ENCODE measurements around the gene NDUFAF4. TPM values are rescaled to one million over a fixed set of nuclear protein-coding genes. Genes with fewer than 3 reads are reported as not detected.

NDUFAF4 gene
- total and polyA plus RNA-seq, 10 of the 15 experiments (the other 5 are each of a cell fraction or from before 2014, with no cell fraction given): 26.9 to 188 (median 76.9) TPM

- POLR2A ChIA-PET: no interaction called here
- Histone ChIP-seq H3K79me2 (ENCODE audit: control insufficient read depth, insufficient read depth, low read length) (no peaks in the 10 kb centered on the region), H3K4me1 (ENCODE audit: control insufficient read depth, insufficient read depth, low read length) (peaks cover 6% of the 10 kb centered on the region), H3K9ac (ENCODE audit: control insufficient read depth, insufficient read depth, low read length) (peak overlapping the region; percentile 61; the same call in 1 of the 2 replicates), H3K36me3 (ENCODE audit: control insufficient read depth in 2 of 2, insufficient read depth in 2 of 2, low read length in 1 of 2) (no peaks in the 10 kb centered on the region), H3K27ac (ENCODE audit: control insufficient read depth, insufficient read depth) (no peak overlapping the region), H3K9me3 (replicated peaks; ENCODE audit: control insufficient read depth, insufficient read depth, low read length) (no peaks in the 10 kb centered on the region), H3K4me3 (peak overlapping the region; percentile 80; the same call in 1 of the 2 replicates), H3K27me3 (replicated peaks in 1 of 2; ENCODE audit: control insufficient read depth in 2 of 2, insufficient read depth in 2 of 2, low read length in 1 of 2) (no peaks in the 10 kb centered on the region; a peak in 1 of 4 replicates), H3K4me2 (ENCODE audit: control insufficient read depth, insufficient read depth) (peak overlapping the region; percentile 97), H2AFZ (ENCODE audit: control insufficient read depth, low read depth, low read length) (peak overlapping the region; percentile 98), H4K20me1 (ENCODE audit: control insufficient read depth, insufficient read depth) (no peaks in the 10 kb centered on the region)
- no peak for FAIRE-seq
- intact Hi-C loops (cut with micrococcal nuclease; ENCODE audit: unreplicated experiment): loop anchor here (2.0 kb wide), 1 partner anchor 28 kb away; the partner anchor contains the start of gene NDUFAF4
- no peak for ATAC-seq
- in situ Hi-C loops (cut with MboI): no loop called here
- TF ChIP-seq, protein P1, sequence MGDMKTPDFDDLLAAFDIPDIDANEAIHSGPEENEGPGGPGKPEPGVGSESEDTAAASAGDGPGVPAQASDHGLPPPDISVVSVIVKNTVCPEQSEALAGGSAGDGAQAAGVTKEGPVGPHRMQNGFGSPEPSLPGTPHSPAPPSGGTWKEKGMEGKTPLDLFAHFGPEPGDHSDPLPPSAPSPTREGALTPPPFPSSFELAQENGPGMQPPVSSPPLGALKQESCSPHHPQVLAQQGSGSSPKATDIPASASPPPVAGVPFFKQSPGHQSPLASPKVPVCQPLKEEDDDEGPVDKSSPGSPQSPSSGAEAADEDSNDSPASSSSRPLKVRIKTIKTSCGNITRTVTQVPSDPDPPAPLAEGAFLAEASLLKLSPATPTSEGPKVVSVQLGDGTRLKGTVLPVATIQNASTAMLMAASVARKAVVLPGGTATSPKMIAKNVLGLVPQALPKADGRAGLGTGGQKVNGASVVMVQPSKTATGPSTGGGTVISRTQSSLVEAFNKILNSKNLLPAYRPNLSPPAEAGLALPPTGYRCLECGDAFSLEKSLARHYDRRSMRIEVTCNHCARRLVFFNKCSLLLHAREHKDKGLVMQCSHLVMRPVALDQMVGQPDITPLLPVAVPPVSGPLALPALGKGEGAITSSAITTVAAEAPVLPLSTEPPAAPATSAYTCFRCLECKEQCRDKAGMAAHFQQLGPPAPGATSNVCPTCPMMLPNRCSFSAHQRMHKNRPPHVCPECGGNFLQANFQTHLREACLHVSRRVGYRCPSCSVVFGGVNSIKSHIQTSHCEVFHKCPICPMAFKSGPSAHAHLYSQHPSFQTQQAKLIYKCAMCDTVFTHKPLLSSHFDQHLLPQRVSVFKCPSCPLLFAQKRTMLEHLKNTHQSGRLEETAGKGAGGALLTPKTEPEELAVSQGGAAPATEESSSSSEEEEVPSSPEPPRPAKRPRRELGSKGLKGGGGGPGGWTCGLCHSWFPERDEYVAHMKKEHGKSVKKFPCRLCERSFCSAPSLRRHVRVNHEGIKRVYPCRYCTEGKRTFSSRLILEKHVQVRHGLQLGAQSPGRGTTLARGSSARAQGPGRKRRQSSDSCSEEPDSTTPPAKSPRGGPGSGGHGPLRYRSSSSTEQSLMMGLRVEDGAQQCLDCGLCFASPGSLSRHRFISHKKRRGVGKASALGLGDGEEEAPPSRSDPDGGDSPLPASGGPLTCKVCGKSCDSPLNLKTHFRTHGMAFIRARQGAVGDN (IDR thresholded peaks at IDR 0.05): no peak
- no peak for TF ChIP-seq ZZZ3 (IDR thresholded peaks at IDR 0.05; ENCODE audit: control insufficient read depth, insufficient read length, low read depth)
- no peak for TF ChIP-seq ZNF274 (IDR thresholded peaks at IDR 0.05; ENCODE audit: insufficient read depth, insufficient read length)
- TF ChIP-seq ZNF622 (IDR thresholded peaks at IDR 0.05): no peak
- TF ChIP-seq ZNF207 (IDR thresholded peaks at IDR 0.05; ENCODE audit: borderline replicate concordance): no peak
- no peak for TF ChIP-seq SMC3 (IDR thresholded peaks at IDR 0.05; ENCODE audit: borderline replicate concordance, low read length)
- TF ChIP-seq PKNOX1 (IDR thresholded peaks at IDR 0.05): no peak
- TF ChIP-seq HCFC1 (IDR thresholded peaks at IDR 0.05; ENCODE audit: low read length): no peak
- TF ChIP-seq NR2C2 (IDR thresholded peaks at IDR 0.05; ENCODE audit: borderline replicate concordance, control insufficient read depth, insufficient read length, low read depth): no peak
- no peak for TF ChIP-seq IKZF1 (conservative IDR thresholded peaks at IDR 0.05)
- TF ChIP-seq ELK1 (IDR thresholded peaks at IDR 0.05; ENCODE audit: low read depth, low read length): no peak
- no peak for TF ChIP-seq MYB (IDR thresholded peaks at IDR 0.05; ENCODE audit: borderline replicate concordance, low read depth, low read length)
- no peak for TF ChIP-seq ETV6 (conservative IDR thresholded peaks at IDR 0.05 in 1 of 2, IDR thresholded peaks at IDR 0.05 in 1 of 2; ENCODE audit: borderline replicate concordance in 1 of 2, low read depth in 1 of 2)
- no peak for TF ChIP-seq EZH2 (IDR thresholded peaks at IDR 0.05; ENCODE audit: borderline replicate concordance, control insufficient read depth, low read depth, low read length)
- TF ChIP-seq PAX8 (IDR thresholded peaks at IDR 0.05): no peak
- no peak for TF ChIP-seq NRF1 (conservative IDR thresholded peaks at IDR 0.05; ENCODE audit: low read depth, low read length)
- no peak for TF ChIP-seq ATF7 (IDR thresholded peaks at IDR 0.05; ENCODE audit: low read depth)
- no peak for TF ChIP-seq BACH1 (IDR thresholded peaks at IDR 0.05; ENCODE audit: borderline replicate concordance)
- WGBS (ENCODE audit: insufficient coverage, insufficient replicate concordance, low lambda C conversion rate, missing lambda C conversion rate): 43% methylated on average over 8 of the region's 8 CpGs
- BruUV-seq (replicated peaks): no TSS peak
- SMC1A ChIA-PET (ENCODE audit: uncharacterized antibody, unreplicated experiment): no interaction called here
- RAD21 ChIA-PET (ENCODE audit: unreplicated experiment): no interaction called here
- DNase-seq (ENCODE audit: low read depth, low spot score): no peak
- CTCF ChIA-PET: interaction anchor here (2.0 kb wide), 1 partner anchor 27 kb away, joined by 5 read pairs; the partner anchor contains the start of gene NDUFAF4
These were observed 27.6 kb upstream of the NDUFAF4 start for GRCh38 chr6:96925290-96925687.

Data from GM12878 (cell line).